NCI-H1436 treated with DMSO at 0.1 percent for 48 hours (cell line): ENCODE measurements around the gene HAX1.
A peak's percentile ranks its signal among the peaks of the same experiment; 100 is the strongest.
"Not testable (repeated sequence)": the region's sequence is repeated elsewhere in the genome, so short reads cannot be mapped to it uniquely, and the experiment has no call there.

Experiments used
- DNase-seq: peaks from one replicate; lab custom pipeline; 2025; lab: John Stamatoyannopoulos, UW

HAX1 gene

GRCh38 chr1:154272217-154272998, at the start of gene HAX1:
HAX1 (plus strand) TSS chr1:154272629; CDS start chr1:154272724, 95 bp downstream.
- DNase-seq: peak; percentile 71

DNA sequence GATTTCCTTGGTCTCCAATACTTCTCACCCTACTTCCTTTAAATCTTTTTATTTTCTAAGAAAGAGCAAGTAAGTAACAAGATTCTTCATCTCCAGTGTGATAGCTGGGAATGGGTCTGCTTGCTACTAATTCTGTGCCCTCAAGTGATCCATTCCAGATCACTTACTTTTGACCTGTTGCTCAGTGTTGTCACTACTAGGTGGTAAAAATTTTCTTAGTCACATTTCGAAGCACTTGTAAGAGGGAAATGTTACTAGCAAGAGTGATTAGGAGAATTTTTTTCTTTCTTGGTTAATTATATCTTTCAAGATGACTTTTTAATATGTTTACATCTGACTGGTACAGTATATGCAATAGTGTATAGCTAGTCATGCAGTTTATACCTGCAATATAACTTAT, 49.5 kb upstream of the HAX1 start:
- DNase-seq: no peak

DNA sequence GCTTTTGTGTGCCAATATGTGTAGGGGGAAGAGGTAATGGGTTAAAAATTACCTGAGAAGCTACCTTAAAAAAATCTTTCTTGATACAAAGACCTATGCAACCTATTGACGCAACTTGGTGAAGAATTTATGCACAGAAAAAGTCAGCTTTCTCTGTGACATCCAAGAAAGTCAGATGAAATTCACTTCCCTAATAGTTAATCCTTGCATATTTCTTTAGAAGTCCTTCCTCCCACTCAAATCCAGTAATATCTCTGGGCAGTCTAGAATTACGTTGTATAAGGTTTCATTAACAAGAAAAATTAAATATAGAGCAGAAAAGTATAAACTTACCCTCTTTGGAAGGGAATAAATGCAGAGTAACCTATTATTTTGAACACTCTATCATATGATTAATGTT, 48.8 kb upstream of the HAX1 start:
- DNase-seq: no peak

GRCh38 chr1:154225370-154225769, 47.1 kb upstream of the HAX1 start:
- no peak for DNase-seq

- not testable (repeated sequence) for DNase-seq
Observed at GRCh38 chr1:154231112-154231511, 41.3 kb upstream of the HAX1 start.

DNA sequence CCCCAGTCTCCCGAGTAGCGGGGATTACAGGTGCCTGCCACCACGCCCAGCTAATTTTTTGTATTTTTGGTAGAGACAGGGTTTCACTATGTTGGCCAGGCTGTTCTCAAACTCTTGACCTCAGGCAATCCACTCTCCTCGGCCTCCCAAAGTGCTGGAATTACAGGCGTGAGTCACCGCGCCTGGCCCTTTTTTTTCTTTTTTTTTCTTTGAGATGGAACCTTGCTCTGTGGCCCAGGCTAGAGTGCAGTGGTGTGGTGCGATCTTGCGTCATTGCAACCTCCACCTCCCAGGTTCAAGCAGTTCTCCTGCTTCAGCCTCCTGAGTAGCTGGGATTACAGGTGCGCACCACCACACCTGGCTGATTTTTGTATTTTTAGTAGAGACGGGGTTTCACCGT, 39.3 kb upstream of the HAX1 start:
- DNase-seq: not testable (repeated sequence)

GRCh38 chr1:154236855-154237254, 35.6 kb upstream of the HAX1 start:
- no peak for DNase-seq

- DNase-seq: no peak
Observed at GRCh38 chr1:154237435-154237834, 35.0 kb upstream of the HAX1 start.

DNA sequence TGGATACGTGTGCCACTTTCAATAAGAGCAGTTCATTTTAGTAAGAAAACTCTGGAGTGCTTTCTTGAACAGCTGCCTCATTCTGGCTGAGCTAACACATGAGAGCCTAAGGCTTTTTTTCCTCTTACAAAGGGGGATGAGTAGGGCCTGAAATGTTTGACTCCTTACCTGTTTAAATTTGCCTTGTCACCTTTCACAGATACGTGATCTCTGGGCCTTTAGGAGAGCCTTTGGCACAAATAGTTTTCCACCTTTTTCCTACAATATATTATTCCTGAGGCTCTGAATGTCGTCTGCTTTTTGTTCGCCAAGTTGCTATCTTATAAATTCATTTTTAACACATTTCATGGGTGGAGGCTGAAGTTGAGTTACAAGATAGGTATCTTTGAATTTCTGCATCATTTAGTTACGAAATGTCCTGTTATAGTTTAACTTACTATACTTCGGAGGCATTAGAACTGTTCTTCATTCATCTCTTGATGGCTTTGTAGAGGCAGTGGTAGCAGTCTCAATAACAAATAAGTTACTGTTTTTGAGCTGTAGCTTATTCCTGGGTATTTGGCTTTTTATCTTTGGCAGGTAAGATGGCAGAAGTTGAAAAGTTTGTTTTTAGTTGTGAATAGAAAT, 34.4 kb upstream of the HAX1 start:
- no peak for DNase-seq

DNA sequence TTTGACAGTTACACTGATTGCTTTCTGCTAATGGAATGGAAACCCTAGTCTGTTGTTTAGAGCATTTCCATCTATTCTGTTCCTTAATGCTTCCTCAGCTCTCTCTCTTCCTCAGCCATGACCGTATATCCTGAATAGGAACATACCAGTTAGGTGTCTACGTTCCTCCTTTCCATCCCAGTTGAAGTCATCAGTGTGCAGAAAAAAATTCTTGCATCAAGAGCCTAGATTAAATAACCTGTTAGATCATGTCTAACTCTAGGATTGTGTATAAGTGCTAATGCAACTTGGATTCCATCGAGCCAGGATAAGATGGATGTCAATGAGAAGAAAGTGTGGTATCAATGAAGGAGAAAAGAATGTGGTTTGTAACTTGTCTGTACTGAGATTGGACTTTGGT, 32.9 kb upstream of the HAX1 start:
- DNase-seq: no peak

- DNase-seq: no peak
Observed at GRCh38 chr1:154240294-154240833, 32.1 kb upstream of the HAX1 start.

DNA sequence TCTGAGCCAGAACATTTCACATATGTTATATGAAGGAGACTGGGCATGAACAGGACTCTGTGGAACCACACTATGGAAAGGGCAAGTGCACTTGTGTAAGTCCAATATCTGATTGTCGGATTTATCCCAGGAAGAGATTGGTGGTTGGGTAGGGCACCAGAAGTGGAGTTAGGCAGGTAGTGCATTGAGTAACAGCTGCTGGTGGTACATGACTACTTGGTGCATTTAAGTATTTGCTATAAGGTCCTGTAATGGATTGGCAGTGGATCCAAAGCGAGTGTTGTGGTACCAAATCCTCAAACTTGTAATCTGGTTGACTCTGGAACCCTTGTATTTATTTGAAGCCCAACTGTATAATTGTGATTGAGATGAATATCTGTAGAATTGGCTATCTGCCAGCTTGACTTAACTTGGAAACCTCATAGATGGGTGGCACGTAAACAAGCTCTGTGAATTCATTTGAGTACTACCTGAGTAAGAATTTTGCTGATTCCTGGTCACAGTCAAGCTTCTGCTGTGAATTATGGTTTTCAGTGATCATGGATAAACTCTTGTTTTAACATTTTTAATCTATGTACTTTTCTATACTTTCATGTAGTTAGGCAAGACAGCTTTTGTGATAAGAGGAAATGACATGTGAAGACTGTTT, 30.6 kb upstream of the HAX1 start:
- no peak for DNase-seq

- no peak for DNase-seq
Observed at GRCh38 chr1:154253671-154254070, 18.8 kb upstream of the HAX1 start.

DNA sequence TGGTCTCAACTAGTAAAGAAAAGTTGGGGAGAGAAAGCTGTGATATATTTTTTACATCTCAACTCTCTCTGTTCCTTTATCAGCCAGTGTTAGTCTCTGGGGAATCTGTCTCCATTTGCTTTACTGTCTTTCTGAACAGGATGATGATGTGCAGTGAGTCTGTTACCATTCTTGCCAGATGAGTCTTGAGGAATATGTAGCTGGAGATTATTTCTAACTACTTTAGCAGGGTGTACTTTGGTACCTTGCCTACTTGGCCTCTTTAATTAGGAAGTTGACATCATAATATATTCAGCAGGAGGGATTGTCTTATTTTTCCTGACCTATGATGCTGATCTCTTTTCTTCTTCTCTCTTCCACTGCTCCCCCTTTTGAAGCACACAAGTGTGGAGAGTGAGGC, 15.7 kb upstream of the HAX1 start:
- DNase-seq: no peak

- no peak for DNase-seq
Observed at GRCh38 chr1:154258784-154259183, 13.6 kb upstream of the HAX1 start.

GRCh38 chr1:154260127-154260526, 12.3 kb upstream of the HAX1 start:
- no peak for DNase-seq

GRCh38 chr1:154263465-154264332, 8.7 kb upstream of the HAX1 start:
- no peak for DNase-seq

GRCh38 chr1:154264454-154264853, 8.0 kb upstream of the HAX1 start:
- DNase-seq: no peak

- DNase-seq: no peak
Observed at GRCh38 chr1:154265586-154265985, 6.8 kb upstream of the HAX1 start.

- DNase-seq: no peak
Observed at GRCh38 chr1:154270833-154271232, 1.6 kb upstream of the HAX1 start.

DNA sequence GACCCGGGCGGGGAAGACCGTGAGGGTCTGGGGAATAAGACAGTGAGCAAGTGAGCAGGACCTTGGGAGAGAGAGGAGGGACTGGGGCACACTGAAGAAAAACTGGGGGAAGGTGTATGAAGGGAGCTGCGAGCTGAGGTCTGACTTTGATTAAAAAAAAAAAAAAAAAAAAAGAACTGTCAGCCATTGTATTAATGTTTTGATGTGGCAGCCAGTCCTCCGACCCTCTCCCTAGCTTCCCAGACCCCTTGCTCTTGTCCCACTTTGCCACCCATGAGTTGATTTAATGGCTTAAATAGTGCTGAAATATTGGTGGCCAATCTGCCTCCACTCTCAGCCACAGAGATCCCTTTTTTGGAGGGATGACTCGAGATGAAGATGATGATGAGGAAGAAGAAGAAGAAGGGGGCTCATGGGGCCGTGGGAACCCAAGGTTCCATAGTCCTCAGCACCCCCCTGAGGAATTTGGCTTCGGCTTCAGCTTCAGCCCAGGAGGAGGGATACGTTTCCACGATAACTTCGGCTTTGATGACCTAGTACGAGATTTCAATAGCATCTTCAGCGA, 652 bp downstream of the HAX1 start:
- DNase-seq: no peak

- DNase-seq: no peak
Observed at GRCh38 chr1:154276797-154277196, 4.4 kb downstream of the HAX1 start.
